Stimulated activated CD4-positive, alpha-beta T cell treated with anti-CD3 and anti-CD28 coated beads, Interleukin-1b, Interleukin-23, amount 100 ng/mL, for 24 hours (primary cell): ENCODE measurements around the gene KIF1A.
A peak's percentile ranks its signal among the peaks of the same experiment; 100 is the strongest.

Experiments
- DNase-seq, 4 experiments: peaks; one replicate each; pipeline ENCODE4 v3.0.0-alpha.2; 2020; ENCODE audit warnings: low read depth in 4 of 4, low spot score in 1 of 4

KIF1A gene

GRCh38 chr2:240819858-240820606 is at the start of gene KIF1A:
Gene KIF1A (minus strand): TSS chr2:240820219. CDS start chr2:240797752, 22,467 bp downstream.
- DNase-seq, result no peak

GRCh38 chr2:240869109-240869955 is 49.3 kb upstream of the KIF1A start:
- DNase-seq, result no peak

DNA sequence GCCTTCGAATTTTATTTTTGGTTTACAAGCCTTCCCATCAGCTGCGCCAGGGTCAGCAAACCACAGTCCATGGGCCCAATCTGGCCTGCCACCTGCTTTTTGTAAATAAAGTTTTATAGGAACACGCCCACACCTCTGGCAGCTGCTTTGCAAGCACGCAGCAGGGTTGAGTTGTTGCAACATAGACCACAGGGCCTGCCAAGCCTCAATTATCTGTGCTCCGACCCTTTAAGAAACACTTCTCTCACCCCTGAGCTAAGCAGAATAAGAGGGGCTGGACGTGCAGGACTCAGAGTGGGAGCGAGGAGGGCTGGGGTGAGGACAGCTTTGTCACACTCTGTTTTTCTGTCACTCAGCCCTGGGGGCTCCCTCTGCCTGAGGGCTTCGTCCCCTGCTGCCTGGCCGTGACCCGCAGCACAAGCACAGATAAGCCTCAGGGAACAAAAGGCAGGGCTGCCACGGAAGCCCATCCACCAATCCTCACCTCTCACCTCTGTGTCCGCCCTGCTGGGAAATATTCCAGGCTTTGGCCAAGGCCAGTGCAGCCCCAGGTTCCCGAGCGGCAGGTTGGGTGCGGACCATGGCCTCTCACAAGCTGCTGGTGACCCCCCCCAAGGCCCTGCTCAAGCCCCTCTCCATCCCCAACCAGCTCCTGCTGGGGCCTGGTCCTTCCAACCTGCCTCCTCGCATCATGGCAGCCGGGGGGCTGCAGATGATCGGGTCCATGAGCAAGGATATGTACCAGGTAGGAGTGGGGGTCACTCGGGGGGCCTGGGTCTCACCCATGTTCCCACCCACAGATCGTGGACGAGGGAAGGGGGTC is 48.5 kb upstream of the KIF1A start, which contains the start of gene AGXT:
Gene AGXT, plus strand, starts transcription at position 539 of the 823 bp plus-strand sequence. Its CDS starts 42 bp downstream, at position 581.
- no peak for DNase-seq

DNA sequence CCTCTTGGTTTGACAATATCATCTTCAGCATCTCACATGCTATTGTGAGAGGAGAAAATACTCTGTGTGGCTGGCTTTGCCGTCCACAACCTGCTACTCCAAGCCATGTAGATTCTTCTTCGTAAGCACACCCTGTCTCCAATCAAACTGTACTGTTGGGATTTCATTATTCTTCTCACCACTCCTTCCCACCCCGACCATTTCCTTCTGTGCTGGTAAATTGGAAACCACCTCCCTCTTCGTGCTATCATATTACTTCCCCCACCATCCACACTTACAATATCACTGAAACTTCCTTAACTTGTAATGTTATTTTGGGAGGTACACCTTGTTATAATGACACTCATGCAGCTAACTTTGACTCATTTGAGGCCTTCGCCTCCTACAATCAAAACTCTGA is 45.4 kb upstream of the KIF1A start:
- DNase-seq, result no peak

- no peak for DNase-seq
These were observed 44.5 kb upstream of the KIF1A start for GRCh38 chr2:240864475-240864874.

- no peak for DNase-seq
These were observed 41.5 kb upstream of the KIF1A start for GRCh38 chr2:240861547-240861946.

- DNase-seq, result no peak
These were observed 38.9 kb upstream of the KIF1A start for GRCh38 chr2:240858871-240859270.

DNA sequence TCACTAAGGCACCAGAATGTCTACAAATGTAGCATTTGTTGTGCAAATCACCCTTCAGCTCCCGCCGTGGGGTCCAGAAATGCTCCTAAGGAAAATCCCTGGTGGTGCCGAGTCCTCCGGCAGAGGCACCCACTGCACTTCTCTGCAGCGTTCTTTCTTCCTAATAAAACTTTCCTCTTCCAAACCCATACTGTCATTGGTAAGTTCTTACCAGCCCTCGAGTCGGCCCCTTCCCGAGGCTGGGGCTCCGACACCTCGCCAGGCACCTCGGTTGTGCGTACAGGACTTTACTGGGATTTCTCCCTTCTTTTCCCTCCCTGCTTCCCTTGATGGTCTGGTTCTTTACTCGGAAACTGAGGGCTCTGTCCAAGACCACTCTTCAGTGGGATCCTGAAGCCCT is 38.3 kb upstream of the KIF1A start:
- DNase-seq, result no peak

DNA sequence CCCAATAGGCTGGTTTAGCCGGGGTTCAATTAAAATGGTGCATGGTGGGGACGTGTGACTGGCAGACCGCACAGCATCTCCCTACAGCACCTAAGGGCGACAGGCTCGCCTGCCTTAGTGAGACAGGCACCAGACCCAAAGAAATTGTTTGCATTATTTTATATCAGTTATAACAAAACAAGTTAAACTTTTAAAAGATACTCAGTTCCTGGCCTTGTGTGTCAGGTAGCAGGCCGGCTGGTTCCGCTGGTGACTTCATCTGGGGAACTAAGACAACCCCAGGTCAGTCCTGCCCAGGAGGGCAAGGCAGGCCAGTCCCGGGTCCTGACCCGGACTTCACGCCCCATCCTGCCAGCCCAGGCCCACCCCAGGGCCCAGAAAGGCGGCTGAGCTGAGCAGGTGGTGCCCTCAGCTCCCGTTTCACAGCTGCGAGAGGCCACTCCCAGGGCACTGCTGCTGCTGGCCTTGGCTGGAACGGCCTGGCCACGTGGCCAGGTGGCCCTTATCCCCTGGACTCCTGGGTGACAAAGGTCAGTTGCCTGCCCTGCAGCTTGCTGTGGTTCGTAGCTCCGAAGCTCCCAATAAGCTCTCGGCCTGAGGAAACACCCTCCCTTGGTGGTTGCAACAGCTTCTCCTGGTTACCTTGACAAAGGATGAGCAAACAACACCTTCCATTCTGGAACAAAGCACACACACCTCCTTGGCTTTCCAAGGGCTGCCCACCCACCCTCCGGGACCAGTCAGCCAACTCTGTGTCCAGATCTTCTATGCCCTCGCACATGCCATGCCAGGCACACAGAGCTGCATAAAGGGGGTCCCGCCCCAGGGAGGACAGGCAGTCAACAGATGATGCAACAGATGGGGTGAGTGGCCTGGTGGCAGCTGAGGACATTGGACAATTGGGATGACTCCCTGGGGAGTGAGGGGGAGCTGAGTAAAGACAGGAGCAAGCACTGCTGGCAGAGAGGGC is 37.3 kb upstream of the KIF1A start:
- no peak for DNase-seq

GRCh38 chr2:240856151-240856980 is 36.3 kb upstream of the KIF1A start:
- DNase-seq, result no peak

- DNase-seq, result no peak
These were observed 35.7 kb upstream of the KIF1A start for GRCh38 chr2:240855670-240856069.

DNA sequence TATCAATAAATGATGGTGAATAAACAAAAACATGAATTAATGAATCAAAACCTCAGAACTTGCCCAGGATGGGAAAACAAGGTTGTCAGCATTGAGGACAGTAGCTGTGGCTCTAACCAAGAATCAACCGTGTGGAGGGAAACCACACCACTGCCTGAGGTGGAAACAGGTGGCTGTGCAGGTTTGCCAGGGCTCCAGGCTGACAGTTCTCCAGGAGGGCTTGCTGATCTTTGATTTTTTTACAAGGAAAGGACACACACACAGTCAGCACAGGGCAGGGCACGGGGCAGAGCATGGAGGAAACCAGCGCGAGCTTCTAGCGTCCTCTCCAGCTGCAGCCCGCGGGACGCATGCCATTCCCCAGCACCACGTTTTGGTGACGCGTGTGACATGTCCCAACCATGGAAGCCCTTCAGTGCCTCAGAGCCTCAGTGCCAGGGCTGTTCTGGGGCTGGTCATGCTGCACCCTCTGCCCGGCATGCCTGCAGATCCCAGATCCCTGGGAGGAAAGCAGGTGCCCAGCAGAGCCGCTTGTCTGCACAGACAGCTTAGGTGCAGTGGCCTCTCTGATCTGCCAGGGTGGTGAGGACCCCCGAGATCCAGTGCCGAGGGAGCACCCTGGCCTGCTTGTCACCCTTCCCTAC is 32.8 kb upstream of the KIF1A start:
- no peak for DNase-seq

- peak; percentile 74 to 87 (median 78) for DNase-seq
These were observed 31.3 kb upstream of the KIF1A start for GRCh38 chr2:240851078-240851991.

DNA sequence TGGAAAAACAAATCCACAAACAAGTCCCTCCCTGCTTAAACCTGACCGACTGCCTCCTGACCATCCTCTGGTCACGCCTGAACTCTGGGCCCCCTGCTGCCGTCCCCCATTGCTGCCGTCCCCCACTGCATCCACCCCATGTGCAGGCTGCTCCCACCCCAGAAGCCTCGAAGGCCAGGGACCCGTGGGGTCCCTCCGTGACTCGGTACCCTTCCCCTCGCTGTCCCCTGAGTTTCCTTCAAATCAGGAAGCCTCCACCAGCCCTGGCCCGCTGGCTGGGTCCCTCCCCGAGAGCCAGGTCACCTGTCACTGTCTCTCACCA is 30.7 kb upstream of the KIF1A start:
- DNase-seq, result no peak

DNA sequence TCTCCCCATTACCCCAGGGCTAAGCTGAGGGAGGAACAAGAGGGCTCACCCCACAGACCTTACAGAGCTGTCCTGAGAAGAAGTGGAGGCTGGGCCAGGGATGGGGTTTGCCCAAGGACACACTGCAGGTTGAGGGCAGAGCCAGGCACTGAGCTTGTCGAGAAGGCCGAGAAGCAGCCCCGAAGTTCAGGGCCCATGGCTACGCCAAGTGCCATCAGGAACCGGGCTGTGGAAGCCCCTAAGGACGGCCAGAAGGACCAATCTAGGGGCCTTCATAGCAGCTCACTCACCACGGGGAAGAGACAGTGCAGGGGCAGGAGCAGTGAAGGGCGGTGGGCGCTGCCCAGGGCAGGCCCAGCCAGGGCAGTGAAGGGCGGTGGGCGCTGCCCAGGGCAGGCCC is 30.0 kb upstream of the KIF1A start:
- no peak for DNase-seq

DNA sequence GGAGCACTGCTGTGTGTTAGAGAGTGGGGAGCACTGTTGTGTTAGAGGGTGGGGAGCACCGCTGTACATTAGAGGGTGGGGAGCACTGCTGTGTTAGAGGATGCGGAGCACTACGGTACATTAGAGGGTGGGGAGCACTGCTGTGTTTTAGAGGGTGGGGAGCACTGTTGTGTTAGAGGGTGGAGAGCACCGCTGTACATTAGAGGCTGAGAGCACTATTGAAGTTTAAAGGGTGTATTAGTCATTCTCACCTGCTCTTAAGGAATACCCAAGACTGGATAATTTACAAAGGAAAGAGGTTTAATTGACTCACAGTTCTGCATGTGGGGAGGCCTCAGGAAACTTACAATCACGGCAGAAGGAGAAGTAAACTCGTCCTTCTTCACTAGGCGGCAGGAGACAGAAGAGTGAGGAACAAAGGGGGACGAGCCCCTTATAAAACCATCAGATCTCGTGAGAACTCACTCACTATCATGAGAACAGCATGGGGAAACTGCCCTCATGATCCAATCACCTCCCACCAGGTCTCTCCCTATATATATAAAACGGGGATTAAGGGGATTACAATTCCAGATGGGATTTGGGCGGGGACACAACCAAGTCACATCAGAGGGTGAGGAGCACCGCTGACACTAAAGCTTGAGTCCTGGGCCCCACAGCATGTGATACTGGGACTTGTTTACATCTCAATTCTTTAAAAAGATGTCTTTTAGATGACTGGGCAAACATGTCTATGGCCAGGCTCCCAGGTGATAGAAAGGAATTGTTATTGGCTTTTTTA is 29.1 kb upstream of the KIF1A start:
- DNase-seq, result no peak

DNA sequence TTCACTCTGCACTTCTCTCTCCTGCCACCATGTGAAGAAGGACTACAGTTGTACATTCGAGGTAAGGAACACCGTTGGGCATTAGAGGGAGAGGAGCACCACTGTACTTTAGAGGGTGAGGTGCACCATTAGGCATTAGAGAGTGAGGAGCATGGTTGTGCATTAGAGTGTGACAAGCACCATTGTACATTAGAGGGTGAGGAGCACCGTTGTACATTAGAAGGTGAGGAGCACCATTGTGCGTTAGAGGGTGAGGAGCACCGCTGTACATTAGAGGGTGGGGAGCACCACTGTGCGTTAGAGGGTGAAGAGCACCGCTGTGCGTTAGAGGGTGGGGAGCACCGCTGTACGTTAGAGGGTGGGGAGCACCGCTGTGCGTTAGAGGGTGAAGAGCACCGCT is 27.8 kb upstream of the KIF1A start:
- no peak for DNase-seq
